ENCODE results near the gene KTI12.

DNA sequence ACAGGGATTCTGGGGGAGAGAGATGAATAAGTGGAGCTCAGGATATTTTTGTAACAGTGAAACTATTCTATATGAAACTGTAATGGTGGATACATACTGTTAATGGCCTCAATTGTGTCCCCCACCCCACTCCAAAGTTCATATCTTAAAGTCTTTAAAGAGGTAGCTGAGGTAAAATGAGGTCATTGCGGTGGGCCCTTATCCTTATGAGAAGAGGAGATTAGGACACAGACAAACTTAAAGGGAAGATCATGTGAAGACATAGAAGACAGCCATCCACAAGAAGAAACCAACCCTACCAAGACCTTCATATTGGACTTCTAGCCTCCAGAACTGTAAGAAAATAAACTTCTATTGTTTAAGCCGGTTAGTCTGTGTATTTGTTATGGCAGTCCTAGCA, 11.6 kb upstream of the KTI12 start:
- TF ChIP-seq MYNN (tag by site-specific recombination; IDR thresholded peaks at IDR 0.05; ENCODE audit: borderline replicate concordance) (no peak), ZBTB1 (tag by site-specific recombination; IDR thresholded peaks at IDR 0.05) (no peak), ZNF626 (tag by site-specific recombination; IDR thresholded peaks at IDR 0.05) (no peak), ZNF114 (tag by site-specific recombination; IDR thresholded peaks at IDR 0.05) (no peak), BCL11A (tag by site-specific recombination; IDR thresholded peaks at IDR 0.05; ENCODE audit: low read depth) (no peak)
- TF ChIP-seq, protein P1, sequence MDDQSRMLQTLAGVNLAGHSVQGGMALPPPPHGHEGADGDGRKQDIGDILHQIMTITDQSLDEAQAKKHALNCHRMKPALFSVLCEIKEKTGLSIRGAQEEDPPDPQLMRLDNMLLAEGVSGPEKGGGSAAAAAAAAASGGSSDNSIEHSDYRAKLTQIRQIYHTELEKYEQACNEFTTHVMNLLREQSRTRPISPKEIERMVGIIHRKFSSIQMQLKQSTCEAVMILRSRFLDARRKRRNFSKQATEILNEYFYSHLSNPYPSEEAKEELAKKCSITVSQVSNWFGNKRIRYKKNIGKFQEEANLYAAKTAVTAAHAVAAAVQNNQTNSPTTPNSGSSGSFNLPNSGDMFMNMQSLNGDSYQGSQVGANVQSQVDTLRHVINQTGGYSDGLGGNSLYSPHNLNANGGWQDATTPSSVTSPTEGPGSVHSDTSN (CRISPR knock-in tag; IDR thresholded peaks at IDR 0.05) = no peak
- TF ChIP-seq, protein P2, sequence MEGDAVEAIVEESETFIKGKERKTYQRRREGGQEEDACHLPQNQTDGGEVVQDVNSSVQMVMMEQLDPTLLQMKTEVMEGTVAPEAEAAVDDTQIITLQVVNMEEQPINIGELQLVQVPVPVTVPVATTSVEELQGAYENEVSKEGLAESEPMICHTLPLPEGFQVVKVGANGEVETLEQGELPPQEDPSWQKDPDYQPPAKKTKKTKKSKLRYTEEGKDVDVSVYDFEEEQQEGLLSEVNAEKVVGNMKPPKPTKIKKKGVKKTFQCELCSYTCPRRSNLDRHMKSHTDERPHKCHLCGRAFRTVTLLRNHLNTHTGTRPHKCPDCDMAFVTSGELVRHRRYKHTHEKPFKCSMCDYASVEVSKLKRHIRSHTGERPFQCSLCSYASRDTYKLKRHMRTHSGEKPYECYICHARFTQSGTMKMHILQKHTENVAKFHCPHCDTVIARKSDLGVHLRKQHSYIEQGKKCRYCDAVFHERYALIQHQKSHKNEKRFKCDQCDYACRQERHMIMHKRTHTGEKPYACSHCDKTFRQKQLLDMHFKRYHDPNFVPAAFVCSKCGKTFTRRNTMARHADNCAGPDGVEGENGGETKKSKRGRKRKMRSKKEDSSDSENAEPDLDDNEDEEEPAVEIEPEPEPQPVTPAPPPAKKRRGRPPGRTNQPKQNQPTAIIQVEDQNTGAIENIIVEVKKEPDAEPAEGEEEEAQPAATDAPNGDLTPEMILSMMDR (tag by site-specific recombination; IDR thresholded peaks at IDR 0.05) = no peak
- TF ChIP-seq, protein P3, sequence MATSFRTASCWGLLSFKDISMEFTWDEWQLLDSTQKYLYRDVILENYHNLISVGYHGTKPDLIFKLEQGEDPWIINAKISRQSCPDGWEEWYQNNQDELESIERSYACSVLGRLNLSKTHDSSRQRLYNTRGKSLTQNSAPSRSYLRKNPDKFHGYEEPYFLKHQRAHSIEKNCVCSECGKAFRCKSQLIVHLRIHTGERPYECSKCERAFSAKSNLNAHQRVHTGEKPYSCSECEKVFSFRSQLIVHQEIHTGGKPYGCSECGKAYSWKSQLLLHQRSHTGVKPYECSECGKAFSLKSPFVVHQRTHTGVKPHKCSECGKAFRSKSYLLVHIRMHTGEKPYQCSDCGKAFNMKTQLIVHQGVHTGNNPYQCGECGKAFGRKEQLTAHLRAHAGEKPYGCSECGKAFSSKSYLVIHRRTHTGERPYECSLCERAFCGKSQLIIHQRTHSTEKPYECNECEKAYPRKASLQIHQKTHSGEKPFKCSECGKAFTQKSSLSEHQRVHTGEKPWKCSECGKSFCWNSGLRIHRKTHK (tag by site-specific recombination; IDR thresholded peaks at IDR 0.05) = no peak
